ENCODE results near the gene NEUROG3. TPM values are rescaled to one million over a fixed set of nuclear protein-coding genes. Genes with fewer than 3 reads are reported as not detected.
A peak's percentile ranks its signal among the peaks of the same experiment; 100 is the strongest.

Gene NEUROG3
- total and polyA plus RNA-seq, 10 of the 15 experiments (the other 5 are each of a cell fraction or from before 2014, with no cell fraction given) = not detected

DNA sequence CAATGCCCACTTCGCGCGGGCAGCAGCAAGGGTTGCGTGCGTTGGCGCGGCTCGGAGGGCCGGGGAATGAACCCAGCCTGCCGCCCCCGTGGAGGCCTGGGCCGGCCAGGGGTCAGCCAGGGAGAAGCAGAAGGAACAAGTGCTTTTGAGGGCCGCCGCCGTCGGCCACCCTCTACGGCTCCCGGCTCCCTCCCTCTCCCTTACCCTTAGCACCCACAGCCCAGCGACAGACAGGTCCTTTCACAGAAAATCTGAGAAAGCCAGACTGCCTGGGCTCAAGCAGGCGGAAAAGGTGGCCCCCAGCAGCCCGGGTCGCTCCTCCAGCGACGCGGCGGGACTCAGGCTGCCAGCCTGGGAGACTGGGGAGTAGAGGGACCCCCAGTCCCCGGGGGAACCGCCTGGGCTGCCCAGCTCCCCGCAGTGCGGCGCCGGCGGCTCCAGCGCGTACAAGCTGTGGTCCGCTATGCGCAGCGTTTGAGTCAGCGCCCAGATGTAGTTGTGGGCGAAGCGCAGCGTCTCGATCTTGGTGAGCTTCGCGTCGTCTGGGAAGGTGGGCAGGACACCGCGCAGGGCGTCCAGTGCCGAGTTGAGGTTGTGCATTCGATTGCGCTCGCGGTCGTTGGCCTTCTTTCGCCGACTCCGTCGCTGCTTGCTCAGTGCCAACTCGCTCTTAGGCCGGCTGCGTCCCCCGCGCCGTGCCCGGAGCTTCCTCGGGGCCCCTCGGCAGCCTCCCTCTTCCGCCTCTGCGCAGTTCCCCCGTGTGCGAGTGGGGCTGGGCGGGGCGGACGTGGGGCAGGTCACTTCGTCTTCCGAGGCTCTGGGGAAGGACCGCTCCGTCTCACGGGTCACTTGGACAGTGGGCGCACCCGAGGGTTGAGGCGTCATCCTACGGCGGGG is 815 bp downstream of the NEUROG3 start:
- H3K36me3 ChIP-seq (ENCODE audit: control insufficient read depth in 2 of 2, insufficient read depth in 2 of 2, low read length in 1 of 2) = no peaks in the 10 kb centered on the region
- ChIA-PET SMC1A (ENCODE audit: uncharacterized antibody, unreplicated experiment) (no interaction called here), POLR2A (no interaction called here), CTCF (no interaction called here), RAD21 (ENCODE audit: unreplicated experiment) (no interaction called here)
- in situ Hi-C loops (cut with MboI) = no loop called here
- 7% methylated on average over 83 of the region's 85 CpGs for WGBS (ENCODE audit: insufficient coverage, insufficient replicate concordance, low lambda C conversion rate, missing lambda C conversion rate)
- peak overlapping the region; percentile 54 for H3K4me2 ChIP-seq (ENCODE audit: control insufficient read depth, insufficient read depth)
- no peaks in the 10 kb centered on the region for H4K20me1 ChIP-seq (ENCODE audit: control insufficient read depth, insufficient read depth)
- peak overlapping the region; percentile 39 for H2AFZ ChIP-seq (ENCODE audit: control insufficient read depth, low read depth, low read length)
- H3K4me3 ChIP-seq = peak overlapping the region; percentile 6; the same call in 1 of the 2 replicates
- BruUV-seq (replicated peaks) = no TSS peak
- DNase-seq (ENCODE audit: low read depth, low spot score) (no peak), ATAC-seq (peak; percentile 17; the same call in 2 of the 3 replicates), FAIRE-seq (no peak)
- H3K27ac ChIP-seq (ENCODE audit: control insufficient read depth, insufficient read depth) = no peak overlapping the region
- H3K9ac ChIP-seq (ENCODE audit: control insufficient read depth, insufficient read depth, low read length) = no peak overlapping the region
- peaks cover 20 to 29% of the 10 kb centered on the region in 2 experiments for H3K27me3 ChIP-seq (replicated peaks in 1 of 2; ENCODE audit: control insufficient read depth in 2 of 2, insufficient read depth in 2 of 2, low read length in 1 of 2)
- H3K9me3 ChIP-seq (replicated peaks; ENCODE audit: control insufficient read depth, insufficient read depth, low read length) = no peaks in the 10 kb centered on the region; the same call in 2 of the 3 replicates
- intact Hi-C loops (cut with micrococcal nuclease; ENCODE audit: unreplicated experiment) = no loop called here
- peaks cover 8% of the 10 kb centered on the region; the same call in 1 of the 2 replicates for H3K4me1 ChIP-seq (ENCODE audit: control insufficient read depth, insufficient read depth, low read length)
- no peak for TF ChIP-seq RAD21 (IDR thresholded peaks at IDR 0.05; ENCODE audit: insufficient read depth, low read depth, low read length)
- TF ChIP-seq, protein P1, sequence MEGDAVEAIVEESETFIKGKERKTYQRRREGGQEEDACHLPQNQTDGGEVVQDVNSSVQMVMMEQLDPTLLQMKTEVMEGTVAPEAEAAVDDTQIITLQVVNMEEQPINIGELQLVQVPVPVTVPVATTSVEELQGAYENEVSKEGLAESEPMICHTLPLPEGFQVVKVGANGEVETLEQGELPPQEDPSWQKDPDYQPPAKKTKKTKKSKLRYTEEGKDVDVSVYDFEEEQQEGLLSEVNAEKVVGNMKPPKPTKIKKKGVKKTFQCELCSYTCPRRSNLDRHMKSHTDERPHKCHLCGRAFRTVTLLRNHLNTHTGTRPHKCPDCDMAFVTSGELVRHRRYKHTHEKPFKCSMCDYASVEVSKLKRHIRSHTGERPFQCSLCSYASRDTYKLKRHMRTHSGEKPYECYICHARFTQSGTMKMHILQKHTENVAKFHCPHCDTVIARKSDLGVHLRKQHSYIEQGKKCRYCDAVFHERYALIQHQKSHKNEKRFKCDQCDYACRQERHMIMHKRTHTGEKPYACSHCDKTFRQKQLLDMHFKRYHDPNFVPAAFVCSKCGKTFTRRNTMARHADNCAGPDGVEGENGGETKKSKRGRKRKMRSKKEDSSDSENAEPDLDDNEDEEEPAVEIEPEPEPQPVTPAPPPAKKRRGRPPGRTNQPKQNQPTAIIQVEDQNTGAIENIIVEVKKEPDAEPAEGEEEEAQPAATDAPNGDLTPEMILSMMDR (IDR thresholded peaks at IDR 0.05 in 2 of 3, conservative IDR thresholded peaks at IDR 0.05 in 1 of 3; ENCODE audit: control insufficient read depth in 2 of 3, extremely low read depth in 1 of 3, insufficient read depth in 1 of 3, low read depth in 3 of 3, low read length in 3 of 3) = no peak
- TF ChIP-seq NR2C1 (IDR thresholded peaks at IDR 0.05) = no peak
- no peak for TF ChIP-seq FOS (IDR thresholded peaks at IDR 0.05; ENCODE audit: borderline replicate concordance, extremely low read depth, insufficient read length)
- TF ChIP-seq PAX8 (IDR thresholded peaks at IDR 0.05) = no peak
- TF ChIP-seq SP1 (IDR thresholded peaks at IDR 0.05; ENCODE audit: low read depth, low read length) = no peak
- no peak for TF ChIP-seq IKZF2 (IDR thresholded peaks at IDR 0.05)
- TF ChIP-seq, protein P2, sequence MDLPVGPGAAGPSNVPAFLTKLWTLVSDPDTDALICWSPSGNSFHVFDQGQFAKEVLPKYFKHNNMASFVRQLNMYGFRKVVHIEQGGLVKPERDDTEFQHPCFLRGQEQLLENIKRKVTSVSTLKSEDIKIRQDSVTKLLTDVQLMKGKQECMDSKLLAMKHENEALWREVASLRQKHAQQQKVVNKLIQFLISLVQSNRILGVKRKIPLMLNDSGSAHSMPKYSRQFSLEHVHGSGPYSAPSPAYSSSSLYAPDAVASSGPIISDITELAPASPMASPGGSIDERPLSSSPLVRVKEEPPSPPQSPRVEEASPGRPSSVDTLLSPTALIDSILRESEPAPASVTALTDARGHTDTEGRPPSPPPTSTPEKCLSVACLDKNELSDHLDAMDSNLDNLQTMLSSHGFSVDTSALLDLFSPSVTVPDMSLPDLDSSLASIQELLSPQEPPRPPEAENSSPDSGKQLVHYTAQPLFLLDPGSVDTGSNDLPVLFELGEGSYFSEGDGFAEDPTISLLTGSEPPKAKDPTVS (IDR thresholded peaks at IDR 0.05; ENCODE audit: low read depth, low read length) = no peak
- TF ChIP-seq BCL11A (IDR thresholded peaks at IDR 0.05; ENCODE audit: low read depth, low read length) = no peak
- no peaks in the 10 kb centered on the region for H3K79me2 ChIP-seq (ENCODE audit: control insufficient read depth, insufficient read depth, low read length)

All from GM12878 (cell line).